Measurements from ENCODE around the gene SLC16A2. TPM values are rescaled to one million over a fixed set of nuclear protein-coding genes. Genes with fewer than 3 reads are reported as not detected.

SLC16A2 gene
- total RNA-seq, 1 experiment from 2014 or later, result 55.2 TPM

DNA sequence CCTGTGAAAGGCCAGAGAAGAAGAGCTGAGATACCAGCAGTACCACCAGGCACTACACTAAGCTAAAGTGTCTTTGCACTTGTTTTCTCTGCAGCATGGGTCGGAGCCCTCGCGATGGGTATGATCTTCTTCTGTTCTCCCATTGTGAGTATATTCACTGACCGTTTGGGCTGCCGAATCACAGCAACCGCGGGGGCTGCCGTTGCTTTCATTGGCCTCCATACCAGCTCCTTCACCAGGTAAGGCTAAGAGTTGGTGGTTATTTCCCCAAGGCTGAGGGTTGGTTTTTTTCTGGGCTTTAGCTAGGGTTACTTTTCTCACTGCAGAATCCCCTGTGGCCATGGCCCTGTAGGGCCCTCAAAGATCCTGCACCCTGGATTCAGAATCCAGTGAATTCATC is 99.6 kb downstream of the SLC16A2 start:
- H3K36me3 Mint-ChIP-seq, result peaks cover 15% of the 10 kb centered on the region

More for the DNA sequence above, 99.6 kb downstream of the SLC16A2 start:
- H3K4me3 Mint-ChIP-seq, result no peak overlapping the region
- H3K27ac Mint-ChIP-seq, result no peak overlapping the region
- ChIA-PET POLR2A (interaction anchor here (0.6 kb wide), 1 partner anchor 23 kb away, joined by 3 read pairs; no protein-coding TSS in a partner anchor), CTCF (interaction anchor here (2.0 kb wide), 1 partner anchor 28 kb away, joined by 6 read pairs; no protein-coding TSS in a partner anchor)
- ATAC-seq, result no peak
- peaks cover 16% of the 10 kb centered on the region; the same call in 1 of the 2 replicates for H3K9me3 Mint-ChIP-seq
- DNase-seq (ENCODE audit: low spot score), result no peak
- peaks cover 6% of the 10 kb centered on the region for H3K4me1 Mint-ChIP-seq
- no peaks in the 10 kb centered on the region for H3K27me3 Mint-ChIP-seq (ENCODE audit: low read depth)
- no peak for TF ChIP-seq ZNF232 (CRISPR knock-in tag; IDR thresholded peaks at IDR 0.05)
- no peak for TF ChIP-seq NFYB (CRISPR knock-in tag; conservative IDR thresholded peaks at IDR 0.05; ENCODE audit: low read depth)
- no peak for TF ChIP-seq NR1H2 (CRISPR knock-in tag; IDR thresholded peaks at IDR 0.05)
- TF ChIP-seq TCF7 (CRISPR knock-in tag; IDR thresholded peaks at IDR 0.05; ENCODE audit: low read depth), result no peak
- no peak for TF ChIP-seq GRHL2 (CRISPR knock-in tag; IDR thresholded peaks at IDR 0.05; ENCODE audit: insufficient replicate concordance, severe bottlenecking)
- TF ChIP-seq ZNF396 (CRISPR knock-in tag; IDR thresholded peaks at IDR 0.05; ENCODE audit: borderline replicate concordance), result no peak
- no peak for TF ChIP-seq NR3C1 (CRISPR knock-in tag; conservative IDR thresholded peaks at IDR 0.05; ENCODE audit: low read depth)
- no peak for TF ChIP-seq ZNF121 (CRISPR knock-in tag; IDR thresholded peaks at IDR 0.05)
- TF ChIP-seq, protein P1, sequence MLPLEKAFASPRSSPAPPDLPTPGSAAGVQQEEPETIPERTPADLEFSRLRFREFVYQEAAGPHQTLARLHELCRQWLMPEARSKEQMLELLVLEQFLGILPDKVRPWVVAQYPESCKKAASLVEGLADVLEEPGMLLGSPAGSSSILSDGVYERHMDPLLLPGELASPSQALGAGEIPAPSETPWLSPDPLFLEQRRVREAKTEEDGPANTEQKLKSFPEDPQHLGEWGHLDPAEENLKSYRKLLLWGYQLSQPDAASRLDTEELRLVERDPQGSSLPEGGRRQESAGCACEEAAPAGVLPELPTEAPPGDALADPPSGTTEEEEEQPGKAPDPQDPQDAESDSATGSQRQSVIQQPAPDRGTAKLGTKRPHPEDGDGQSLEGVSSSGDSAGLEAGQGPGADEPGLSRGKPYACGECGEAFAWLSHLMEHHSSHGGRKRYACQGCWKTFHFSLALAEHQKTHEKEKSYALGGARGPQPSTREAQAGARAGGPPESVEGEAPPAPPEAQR (CRISPR knock-in tag; IDR thresholded peaks at IDR 0.05), result no peak
- no peak for TF ChIP-seq PRRX2 (CRISPR knock-in tag; IDR thresholded peaks at IDR 0.05)
- TF ChIP-seq, protein P2, sequence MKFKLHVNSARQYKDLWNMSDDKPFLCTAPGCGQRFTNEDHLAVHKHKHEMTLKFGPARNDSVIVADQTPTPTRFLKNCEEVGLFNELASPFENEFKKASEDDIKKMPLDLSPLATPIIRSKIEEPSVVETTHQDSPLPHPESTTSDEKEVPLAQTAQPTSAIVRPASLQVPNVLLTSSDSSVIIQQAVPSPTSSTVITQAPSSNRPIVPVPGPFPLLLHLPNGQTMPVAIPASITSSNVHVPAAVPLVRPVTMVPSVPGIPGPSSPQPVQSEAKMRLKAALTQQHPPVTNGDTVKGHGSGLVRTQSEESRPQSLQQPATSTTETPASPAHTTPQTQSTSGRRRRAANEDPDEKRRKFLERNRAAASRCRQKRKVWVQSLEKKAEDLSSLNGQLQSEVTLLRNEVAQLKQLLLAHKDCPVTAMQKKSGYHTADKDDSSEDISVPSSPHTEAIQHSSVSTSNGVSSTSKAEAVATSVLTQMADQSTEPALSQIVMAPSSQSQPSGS (CRISPR knock-in tag; IDR thresholded peaks at IDR 0.05; ENCODE audit: borderline replicate concordance, low read depth), result no peak
- no peak for TF ChIP-seq SOX15 (CRISPR knock-in tag; IDR thresholded peaks at IDR 0.05)
- TF ChIP-seq, protein P3, sequence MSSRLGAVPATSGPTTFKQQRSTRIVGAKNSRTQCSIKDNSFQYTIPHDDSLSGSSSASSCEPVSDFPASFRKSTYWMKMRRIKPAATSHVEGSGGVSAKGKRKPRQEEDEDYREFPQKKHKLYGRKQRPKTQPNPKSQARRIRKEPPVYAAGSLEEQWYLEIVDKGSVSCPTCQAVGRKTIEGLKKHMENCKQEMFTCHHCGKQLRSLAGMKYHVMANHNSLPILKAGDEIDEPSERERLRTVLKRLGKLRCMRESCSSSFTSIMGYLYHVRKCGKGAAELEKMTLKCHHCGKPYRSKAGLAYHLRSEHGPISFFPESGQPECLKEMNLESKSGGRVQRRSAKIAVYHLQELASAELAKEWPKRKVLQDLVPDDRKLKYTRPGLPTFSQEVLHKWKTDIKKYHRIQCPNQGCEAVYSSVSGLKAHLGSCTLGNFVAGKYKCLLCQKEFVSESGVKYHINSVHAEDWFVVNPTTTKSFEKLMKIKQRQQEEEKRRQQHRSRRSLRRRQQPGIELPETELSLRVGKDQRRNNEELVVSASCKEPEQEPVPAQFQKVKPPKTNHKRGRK (CRISPR knock-in tag; IDR thresholded peaks at IDR 0.05; ENCODE audit: borderline replicate concordance), result no peak
- TF ChIP-seq, protein P4, sequence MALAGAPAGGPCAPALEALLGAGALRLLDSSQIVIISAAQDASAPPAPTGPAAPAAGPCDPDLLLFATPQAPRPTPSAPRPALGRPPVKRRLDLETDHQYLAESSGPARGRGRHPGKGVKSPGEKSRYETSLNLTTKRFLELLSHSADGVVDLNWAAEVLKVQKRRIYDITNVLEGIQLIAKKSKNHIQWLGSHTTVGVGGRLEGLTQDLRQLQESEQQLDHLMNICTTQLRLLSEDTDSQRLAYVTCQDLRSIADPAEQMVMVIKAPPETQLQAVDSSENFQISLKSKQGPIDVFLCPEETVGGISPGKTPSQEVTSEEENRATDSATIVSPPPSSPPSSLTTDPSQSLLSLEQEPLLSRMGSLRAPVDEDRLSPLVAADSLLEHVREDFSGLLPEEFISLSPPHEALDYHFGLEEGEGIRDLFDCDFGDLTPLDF (CRISPR knock-in tag; IDR thresholded peaks at IDR 0.05), result no peak
- no peak for TF ChIP-seq ZNF138 (CRISPR knock-in tag; conservative IDR thresholded peaks at IDR 0.05)
- TF ChIP-seq, protein P5, sequence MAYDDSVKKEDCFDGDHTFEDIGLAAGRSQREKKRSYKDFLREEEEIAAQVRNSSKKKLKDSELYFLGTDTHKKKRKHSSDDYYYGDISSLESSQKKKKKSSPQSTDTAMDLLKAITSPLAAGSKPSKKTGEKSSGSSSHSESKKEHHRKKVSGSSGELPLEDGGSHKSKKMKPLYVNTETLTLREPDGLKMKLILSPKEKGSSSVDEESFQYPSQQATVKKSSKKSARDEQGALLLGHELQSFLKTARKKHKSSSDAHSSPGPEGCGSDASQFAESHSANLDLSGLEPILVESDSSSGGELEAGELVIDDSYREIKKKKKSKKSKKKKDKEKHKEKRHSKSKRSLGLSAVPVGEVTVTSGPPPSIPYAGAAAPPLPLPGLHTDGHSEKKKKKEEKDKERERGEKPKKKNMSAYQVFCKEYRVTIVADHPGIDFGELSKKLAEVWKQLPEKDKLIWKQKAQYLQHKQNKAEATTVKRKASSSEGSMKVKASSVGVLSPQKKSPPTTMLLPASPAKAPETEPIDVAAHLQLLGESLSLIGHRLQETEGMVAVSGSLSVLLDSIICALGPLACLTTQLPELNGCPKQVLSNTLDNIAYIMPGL (CRISPR knock-in tag; IDR thresholded peaks at IDR 0.05), result no peak
- no peak for TF ChIP-seq GTF2I (CRISPR knock-in tag; conservative IDR thresholded peaks at IDR 0.05)
- TF ChIP-seq, protein P6, sequence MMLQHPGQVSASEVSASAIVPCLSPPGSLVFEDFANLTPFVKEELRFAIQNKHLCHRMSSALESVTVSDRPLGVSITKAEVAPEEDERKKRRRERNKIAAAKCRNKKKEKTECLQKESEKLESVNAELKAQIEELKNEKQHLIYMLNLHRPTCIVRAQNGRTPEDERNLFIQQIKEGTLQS (CRISPR knock-in tag; conservative IDR thresholded peaks at IDR 0.05), result no peak
- TF ChIP-seq, protein P7, sequence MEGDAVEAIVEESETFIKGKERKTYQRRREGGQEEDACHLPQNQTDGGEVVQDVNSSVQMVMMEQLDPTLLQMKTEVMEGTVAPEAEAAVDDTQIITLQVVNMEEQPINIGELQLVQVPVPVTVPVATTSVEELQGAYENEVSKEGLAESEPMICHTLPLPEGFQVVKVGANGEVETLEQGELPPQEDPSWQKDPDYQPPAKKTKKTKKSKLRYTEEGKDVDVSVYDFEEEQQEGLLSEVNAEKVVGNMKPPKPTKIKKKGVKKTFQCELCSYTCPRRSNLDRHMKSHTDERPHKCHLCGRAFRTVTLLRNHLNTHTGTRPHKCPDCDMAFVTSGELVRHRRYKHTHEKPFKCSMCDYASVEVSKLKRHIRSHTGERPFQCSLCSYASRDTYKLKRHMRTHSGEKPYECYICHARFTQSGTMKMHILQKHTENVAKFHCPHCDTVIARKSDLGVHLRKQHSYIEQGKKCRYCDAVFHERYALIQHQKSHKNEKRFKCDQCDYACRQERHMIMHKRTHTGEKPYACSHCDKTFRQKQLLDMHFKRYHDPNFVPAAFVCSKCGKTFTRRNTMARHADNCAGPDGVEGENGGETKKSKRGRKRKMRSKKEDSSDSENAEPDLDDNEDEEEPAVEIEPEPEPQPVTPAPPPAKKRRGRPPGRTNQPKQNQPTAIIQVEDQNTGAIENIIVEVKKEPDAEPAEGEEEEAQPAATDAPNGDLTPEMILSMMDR (IDR thresholded peaks at IDR 0.05), result no peak
- TF ChIP-seq ELF4 (CRISPR knock-in tag; IDR thresholded peaks at IDR 0.05; ENCODE audit: low read depth), result no peak
